ENCODE results near the gene CEP68. TPM values are rescaled to one million over a fixed set of nuclear protein-coding genes. Genes with fewer than 3 reads are reported as not detected.

Gene CEP68
- polyA plus RNA-seq, 2 of the 4 experiments (the other 2 are of a cell fraction), result 6.8 to 9.2 TPM

DNA sequence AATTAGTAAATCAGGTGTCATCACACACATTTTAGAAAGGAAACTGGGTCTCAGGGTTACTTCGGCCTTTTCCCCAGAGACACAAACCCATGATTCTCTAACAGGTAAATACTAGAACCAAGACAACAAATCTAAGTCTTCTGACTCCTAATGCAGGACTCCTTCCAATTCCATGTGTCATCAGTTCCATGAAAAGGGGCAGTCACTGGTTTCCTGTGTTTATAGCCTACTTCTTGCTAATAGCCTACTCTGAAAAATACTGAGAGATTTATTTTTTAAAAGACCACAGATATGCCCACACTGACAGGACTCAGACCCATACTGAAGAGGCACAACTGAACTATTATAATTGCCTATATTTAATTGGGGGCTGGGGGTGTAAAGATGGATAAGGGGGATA is 40.7 kb downstream of the CEP68 start:
- DNase-seq (ENCODE audit: low read depth in 1 of 2, low spot score in 1 of 2), result no peak
- Histone ChIP-seq H3K4me2 (no peak overlapping the region), H3K4me3 (no peak overlapping the region), H3K9me3 (no peaks in the 10 kb centered on the region), H3K4me1 (peaks cover 5% of the 10 kb centered on the region; the same call in 1 of the 3 replicates), H3K27ac (no peak overlapping the region)
- 87% methylated on average over 1 of the region's 1 CpG for WGBS (ENCODE audit: missing lambda C conversion rate)
- TF ChIP-seq RARB (CRISPR knock-in tag; IDR thresholded peaks at IDR 0.05), result no peak
- no peak for ATAC-seq
- no peak for FAIRE-seq
- CTCF ChIA-PET, result interaction anchor here (0.6 kb wide), 1 partner anchor 31 kb away, joined by 4 read pairs; no protein-coding TSS in a partner anchor
- POLR2A ChIA-PET, result interaction anchor here (0.5 kb wide), 1 partner anchor 33 kb away, joined by 3 read pairs; the partner anchor contains the start of gene RAB1A

GRCh38 chr2:65097844-65098243 is 41.6 kb downstream of the CEP68 start:
- WGBS (ENCODE audit: missing lambda C conversion rate), result 77% methylated on average over 1 of the region's 1 CpG
- no peak overlapping the region for H3K4me2 ChIP-seq

DNA sequence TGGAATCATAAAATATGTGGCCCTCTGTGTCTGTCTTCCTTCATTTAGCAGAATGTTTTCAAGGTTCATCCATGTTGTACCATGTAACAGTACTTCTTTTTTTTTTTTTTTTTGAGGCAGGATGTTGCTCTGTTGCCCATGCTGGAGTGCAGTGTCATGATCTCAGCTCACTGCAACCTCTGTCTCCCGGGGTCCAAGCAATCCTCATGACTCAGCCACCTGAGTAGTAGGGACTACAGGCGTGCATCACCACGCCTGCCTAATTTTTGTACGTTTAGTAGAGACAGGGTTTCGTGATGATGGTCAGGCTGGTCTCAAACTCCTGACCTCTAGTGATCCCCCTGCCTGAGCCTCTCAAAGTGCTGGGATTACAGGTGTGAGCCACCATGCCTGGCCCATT is 42.5 kb downstream of the CEP68 start:
- Histone ChIP-seq H3K4me2 (no peak overlapping the region), H3K4me1 (peaks cover 5% of the 10 kb centered on the region; the same call in 1 of the 3 replicates), H3K27ac (no peak overlapping the region), H3K9me3 (no peaks in the 10 kb centered on the region), H3K4me3 (no peak overlapping the region)
- ChIA-PET CTCF (interaction anchor here (0.6 kb wide), 1 partner anchor 454 kb away, joined by 3 read pairs; no protein-coding TSS in a partner anchor), POLR2A (no interaction called here)
- DNase-seq (ENCODE audit: low read depth in 1 of 2, low spot score in 1 of 2), result no peak
- no peak for FAIRE-seq
- peak in 1 of 2 experiments; percentile 41; a peak in 2 of 6 replicates for ATAC-seq
- WGBS (ENCODE audit: missing lambda C conversion rate), result 79% methylated on average over 5 of the region's 5 CpGs
- TF ChIP-seq HEYL (CRISPR knock-in tag; IDR thresholded peaks at IDR 0.05) (no peak), POLR2AphosphoS2 (conservative IDR thresholded peaks at IDR 0.05; ENCODE audit: low read length) (no peak), CHD4 (IDR thresholded peaks at IDR 0.05; ENCODE audit: borderline replicate concordance) (no peak), SMC3 (IDR thresholded peaks at IDR 0.05) (no peak), BCL3 (IDR thresholded peaks at IDR 0.05) (no peak), GATA3 (IDR thresholded peaks at IDR 0.05; ENCODE audit: borderline replicate concordance) (no peak), ZC3H11A (IDR thresholded peaks at IDR 0.05) (no peak), PBX3 (IDR thresholded peaks at IDR 0.05) (no peak), E2F6 (IDR thresholded peaks at IDR 0.05; ENCODE audit: borderline replicate concordance, low read depth) (no peak), FOSB (CRISPR knock-in tag; IDR thresholded peaks at IDR 0.05) (no peak), MAFK (IDR thresholded peaks at IDR 0.05; ENCODE audit: partially characterized antibody) (no peak)
- TF ChIP-seq, protein P1, sequence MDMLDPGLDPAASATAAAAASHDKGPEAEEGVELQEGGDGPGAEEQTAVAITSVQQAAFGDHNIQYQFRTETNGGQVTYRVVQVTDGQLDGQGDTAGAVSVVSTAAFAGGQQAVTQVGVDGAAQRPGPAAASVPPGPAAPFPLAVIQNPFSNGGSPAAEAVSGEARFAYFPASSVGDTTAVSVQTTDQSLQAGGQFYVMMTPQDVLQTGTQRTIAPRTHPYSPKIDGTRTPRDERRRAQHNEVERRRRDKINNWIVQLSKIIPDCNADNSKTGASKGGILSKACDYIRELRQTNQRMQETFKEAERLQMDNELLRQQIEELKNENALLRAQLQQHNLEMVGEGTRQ (IDR thresholded peaks at IDR 0.05), result no peak
- TF ChIP-seq, protein P2, sequence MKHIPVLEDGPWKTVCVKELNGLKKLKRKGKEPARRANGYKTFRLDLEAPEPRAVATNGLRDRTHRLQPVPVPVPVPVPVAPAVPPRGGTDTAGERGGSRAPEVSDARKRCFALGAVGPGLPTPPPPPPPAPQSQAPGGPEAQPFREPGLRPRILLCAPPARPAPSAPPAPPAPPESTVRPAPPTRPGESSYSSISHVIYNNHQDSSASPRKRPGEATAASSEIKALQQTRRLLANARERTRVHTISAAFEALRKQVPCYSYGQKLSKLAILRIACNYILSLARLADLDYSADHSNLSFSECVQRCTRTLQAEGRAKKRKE (CRISPR knock-in tag; IDR thresholded peaks at IDR 0.05; ENCODE audit: low read depth), result no peak
- TF ChIP-seq, protein P3, sequence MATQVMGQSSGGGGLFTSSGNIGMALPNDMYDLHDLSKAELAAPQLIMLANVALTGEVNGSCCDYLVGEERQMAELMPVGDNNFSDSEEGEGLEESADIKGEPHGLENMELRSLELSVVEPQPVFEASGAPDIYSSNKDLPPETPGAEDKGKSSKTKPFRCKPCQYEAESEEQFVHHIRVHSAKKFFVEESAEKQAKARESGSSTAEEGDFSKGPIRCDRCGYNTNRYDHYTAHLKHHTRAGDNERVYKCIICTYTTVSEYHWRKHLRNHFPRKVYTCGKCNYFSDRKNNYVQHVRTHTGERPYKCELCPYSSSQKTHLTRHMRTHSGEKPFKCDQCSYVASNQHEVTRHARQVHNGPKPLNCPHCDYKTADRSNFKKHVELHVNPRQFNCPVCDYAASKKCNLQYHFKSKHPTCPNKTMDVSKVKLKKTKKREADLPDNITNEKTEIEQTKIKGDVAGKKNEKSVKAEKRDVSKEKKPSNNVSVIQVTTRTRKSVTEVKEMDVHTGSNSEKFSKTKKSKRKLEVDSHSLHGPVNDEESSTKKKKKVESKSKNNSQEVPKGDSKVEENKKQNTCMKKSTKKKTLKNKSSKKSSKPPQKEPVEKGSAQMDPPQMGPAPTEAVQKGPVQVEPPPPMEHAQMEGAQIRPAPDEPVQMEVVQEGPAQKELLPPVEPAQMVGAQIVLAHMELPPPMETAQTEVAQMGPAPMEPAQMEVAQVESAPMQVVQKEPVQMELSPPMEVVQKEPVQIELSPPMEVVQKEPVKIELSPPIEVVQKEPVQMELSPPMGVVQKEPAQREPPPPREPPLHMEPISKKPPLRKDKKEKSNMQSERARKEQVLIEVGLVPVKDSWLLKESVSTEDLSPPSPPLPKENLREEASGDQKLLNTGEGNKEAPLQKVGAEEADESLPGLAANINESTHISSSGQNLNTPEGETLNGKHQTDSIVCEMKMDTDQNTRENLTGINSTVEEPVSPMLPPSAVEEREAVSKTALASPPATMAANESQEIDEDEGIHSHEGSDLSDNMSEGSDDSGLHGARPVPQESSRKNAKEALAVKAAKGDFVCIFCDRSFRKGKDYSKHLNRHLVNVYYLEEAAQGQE (IDR thresholded peaks at IDR 0.05), result no peak
- TF ChIP-seq, protein P4, sequence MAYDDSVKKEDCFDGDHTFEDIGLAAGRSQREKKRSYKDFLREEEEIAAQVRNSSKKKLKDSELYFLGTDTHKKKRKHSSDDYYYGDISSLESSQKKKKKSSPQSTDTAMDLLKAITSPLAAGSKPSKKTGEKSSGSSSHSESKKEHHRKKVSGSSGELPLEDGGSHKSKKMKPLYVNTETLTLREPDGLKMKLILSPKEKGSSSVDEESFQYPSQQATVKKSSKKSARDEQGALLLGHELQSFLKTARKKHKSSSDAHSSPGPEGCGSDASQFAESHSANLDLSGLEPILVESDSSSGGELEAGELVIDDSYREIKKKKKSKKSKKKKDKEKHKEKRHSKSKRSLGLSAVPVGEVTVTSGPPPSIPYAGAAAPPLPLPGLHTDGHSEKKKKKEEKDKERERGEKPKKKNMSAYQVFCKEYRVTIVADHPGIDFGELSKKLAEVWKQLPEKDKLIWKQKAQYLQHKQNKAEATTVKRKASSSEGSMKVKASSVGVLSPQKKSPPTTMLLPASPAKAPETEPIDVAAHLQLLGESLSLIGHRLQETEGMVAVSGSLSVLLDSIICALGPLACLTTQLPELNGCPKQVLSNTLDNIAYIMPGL (CRISPR knock-in tag; IDR thresholded peaks at IDR 0.05; ENCODE audit: borderline replicate concordance), result no peak

More at GRCh38 chr2:65097844-65098243, 41.6 kb downstream of the CEP68 start:
- H3K4me1 ChIP-seq, result peaks cover 5% of the 10 kb centered on the region; the same call in 1 of the 3 replicates
- ATAC-seq, result no peak
- H3K4me3 ChIP-seq, result no peak overlapping the region
- TF ChIP-seq HOXB13 (CRISPR knock-in tag; IDR thresholded peaks at IDR 0.05; ENCODE audit: low read depth) (no peak), CBX8 (IDR thresholded peaks at IDR 0.05) (no peak), FOXS1 (CRISPR knock-in tag; IDR thresholded peaks at IDR 0.05) (no peak), PHF8 (IDR thresholded peaks at IDR 0.05; ENCODE audit: borderline replicate concordance, low read depth) (no peak), NPAS2 (CRISPR knock-in tag; IDR thresholded peaks at IDR 0.05; ENCODE audit: borderline replicate concordance) (no peak), MAFK (IDR thresholded peaks at IDR 0.05; ENCODE audit: partially characterized antibody) (peak; percentile 71)
- TF ChIP-seq, protein P4 (CRISPR knock-in tag; IDR thresholded peaks at IDR 0.05; ENCODE audit: borderline replicate concordance), result no peak
- ChIA-PET CTCF (no interaction called here), POLR2A (no interaction called here)
- H3K9me3 ChIP-seq, result no peaks in the 10 kb centered on the region
- DNase-seq (ENCODE audit: low read depth in 1 of 2, low spot score in 1 of 2), result no peak
- H3K27ac ChIP-seq, result no peak overlapping the region
- FAIRE-seq, result no peak

Measured in A549 (cell line).